GM23338 (cell line): ENCODE data around the gene SH3RF2. TPM values are rescaled to one million over a fixed set of nuclear protein-coding genes. Genes with fewer than 3 reads are reported as not detected.
A peak's percentile ranks its signal among the peaks of the same experiment; 100 is the strongest.

ENCODE experiments used
- ATAC-seq: fragments of 200-7000 bp; cut with Tn5 transposase; 3 replicates; pipeline ENCODE4 v1.9.1; 2020
- DNase-seq: peaks from one replicate; pipeline ENCODE4 v3.0.0-alpha.2; 2015; ENCODE audit warnings: low spot score
- H2AFZ ChIP-seq: fragments of 200-600 bp; sonication (generic); 2 replicates; pipeline ENCODE4 v1.8.0; 2016; ENCODE audit warnings: antibody characterized with exemption, mild to moderate bottlenecking, moderate library complexity
- H3F3A ChIP-seq: fragments of 200-600 bp; sonication (generic); replicated peaks from 2 replicates; pipeline ENCODE4 v1.8.0; 2017; ENCODE audit warnings: antibody characterized with exemption, mixed run types, low read depth
- H3K27ac ChIP-seq: fragments of 200-600 bp; sonication (generic); 2 replicates; pipeline ENCODE4 v1.6.1; 2016; ENCODE audit warnings: low read depth
- H3K27me3 ChIP-seq: fragments of 200-600 bp; sonication (generic); 2 replicates; pipeline ENCODE4 v1.8.0; 2016; ENCODE audit warnings: mild to moderate bottlenecking, mixed run types, moderate library complexity; ENCODE audit not compliant: insufficient read depth
- H3K36me3 ChIP-seq: fragments of 200-600 bp; sonication (generic); 2 replicates; pipeline ENCODE4 v1.8.0; 2016; ENCODE audit warnings: mild to moderate bottlenecking; ENCODE audit not compliant: insufficient read depth
- H3K4me1 ChIP-seq: fragments of 200-600 bp; sonication (generic); 2 replicates; pipeline ENCODE4 v1.8.0; 2016; ENCODE audit warnings: mild to moderate bottlenecking, moderate library complexity; ENCODE audit not compliant: insufficient read depth
- H3K4me2 ChIP-seq: fragments of 200-600 bp; sonication (generic); 2 replicates; pipeline ENCODE4 v1.7.1; 2017; ENCODE audit warnings: mixed run types
- H3K4me3 ChIP-seq: fragments of 200-600 bp; sonication (generic); 2 replicates; pipeline ENCODE4 v1.6.1; 2016; ENCODE audit warnings: mixed run types
- H3K79me2 ChIP-seq: fragments of 200-600 bp; sonication (generic); replicated peaks from 2 replicates; pipeline ENCODE4 v1.8.0; 2017; ENCODE audit warnings: mild to moderate bottlenecking; ENCODE audit not compliant: insufficient read depth
- H3K9me2 ChIP-seq: fragments of 200-600 bp; sonication (generic); 2 replicates; pipeline ENCODE4 v1.8.0; 2017; ENCODE audit not compliant: insufficient read depth
- H4K20me1 ChIP-seq: fragments of 200-600 bp; sonication (generic); replicated peaks from 2 replicates; pipeline ENCODE4 v1.8.0; 2017; ENCODE audit warnings: mild to moderate bottlenecking; ENCODE audit not compliant: insufficient read depth
- H3K27ac Mint-ChIP-seq: 2 replicates; pipeline ENCODE4 v1.8.0; 2020; ENCODE audit warnings: inconsistent platforms, mild to moderate bottlenecking, moderate library complexity, mixed read lengths
- H3K27me3 Mint-ChIP-seq: 3 replicates; pipeline ENCODE4 v1.8.0; 2022; ENCODE audit warnings: low read depth, mild to moderate bottlenecking, moderate library complexity, mixed read lengths, inconsistent platforms; ENCODE audit not compliant: insufficient read depth, poor library complexity
- H3K36me3 Mint-ChIP-seq: 3 replicates; pipeline ENCODE4 v1.8.0; 2021; ENCODE audit warnings: low read depth, mild to moderate bottlenecking, inconsistent platforms, moderate library complexity, mixed read lengths
- H3K4me1 Mint-ChIP-seq: 3 replicates; pipeline ENCODE4 v1.8.0; 2020; ENCODE audit warnings: mild to moderate bottlenecking, inconsistent platforms, mixed read lengths
- H3K4me3 Mint-ChIP-seq: 3 replicates; pipeline ENCODE4 v1.8.0; 2021; ENCODE audit warnings: moderate library complexity, mild to moderate bottlenecking, inconsistent platforms, mixed read lengths
- H3K9me3 Mint-ChIP-seq: 3 replicates; pipeline ENCODE4 v1.8.0; 2020; ENCODE audit warnings: moderate library complexity, mild to moderate bottlenecking, inconsistent platforms, mixed read lengths
- CREB1 ChIP-seq: fragments of 250-450 bp; sonication (Bioruptor Pico); IDR thresholded peaks from 2 replicates; pipeline ENCODE4 v1.5.0; 2020; ENCODE audit warnings: low read depth, mild to moderate bottlenecking, moderate library complexity
- EZH2 ChIP-seq: fragments of 200-600 bp; sonication (generic); IDR thresholded peaks from one replicate; pipeline ENCODE4 v1.8.0; 2017; ENCODE audit warnings: antibody characterized with exemption, mild to moderate bottlenecking, low read depth; ENCODE audit not compliant: unreplicated experiment
- EZH2phosphoT487 ChIP-seq: fragments of 200-600 bp; sonication (generic); IDR thresholded peaks from one replicate; pipeline ENCODE4 v1.8.1; 2018; ENCODE audit warnings: antibody characterized with exemption; ENCODE audit not compliant: unreplicated experiment
- JUNB ChIP-seq: IDR thresholded peaks from one replicate; pipeline ENCODE4 v1.6.1; 2016; ENCODE audit warnings: antibody characterized with exemption; ENCODE audit not compliant: unreplicated experiment
- POLR2AphosphoS5 ChIP-seq: IDR thresholded peaks from 2 replicates; pipeline ENCODE4 v1.6.1; 2016; ENCODE audit warnings: antibody characterized with exemption, low read depth
- STAT1 ChIP-seq: IDR thresholded peaks from one replicate; pipeline ENCODE4 v1.6.1; 2016; ENCODE audit warnings: antibody characterized with exemption; ENCODE audit not compliant: unreplicated experiment
- ZNF331 ChIP-seq: fragments of 250-450 bp; sonication (Bioruptor Pico); IDR thresholded peaks from 2 replicates; pipeline ENCODE4 v1.5.0; 2020; ENCODE audit warnings: low read depth, mild to moderate bottlenecking, moderate library complexity
- polyA plus RNA-seq: library from polyadenylated mRNA; unstranded; fragments of >200 nt; fragmentation: Nextera tagmentation; extraction: Ambion mirVana; gene quantifications from 2 replicates; pipeline ENCODE4 v1.2.1, GENCODE V29; 2016
- total RNA-seq: library from RNA; depleted of rRNA; stranded (reverse); fragments of >200 nt; shearing (Covaris generic); gene quantifications from 2 replicates; pipeline ENCODE4 v1.2.3, GENCODE V29; 2014
- TF ChIP-seq, protein P1 (sequence below), 2 experiments: fragments of 200-600 bp in 1 of 2; sonication (generic) in 1 of 2; conservative IDR thresholded peaks; 2 replicates each; pipeline versions ENCODE4 v1.5.1 to v1.6.1; 2016 to 2017; ENCODE audit warnings: antibody characterized with exemption in 2 of 2, low read depth in 2 of 2, mild to moderate bottlenecking in 2 of 2, moderate library complexity in 1 of 2
- TF ChIP-seq, protein P2 (sequence below): IDR thresholded peaks from 2 replicates; pipeline ENCODE4 v1.6.1; 2016; ENCODE audit warnings: antibody characterized with exemption
- TF ChIP-seq, protein P3 (sequence below): IDR thresholded peaks from one replicate; pipeline ENCODE4 v1.6.1; 2018; ENCODE audit warnings: antibody characterized with exemption; ENCODE audit not compliant: unreplicated experiment

Gene SH3RF2
- total and polyA plus RNA-seq, 2 experiments from 2014 or later: 1.7 to 2.4 TPM

DNA sequence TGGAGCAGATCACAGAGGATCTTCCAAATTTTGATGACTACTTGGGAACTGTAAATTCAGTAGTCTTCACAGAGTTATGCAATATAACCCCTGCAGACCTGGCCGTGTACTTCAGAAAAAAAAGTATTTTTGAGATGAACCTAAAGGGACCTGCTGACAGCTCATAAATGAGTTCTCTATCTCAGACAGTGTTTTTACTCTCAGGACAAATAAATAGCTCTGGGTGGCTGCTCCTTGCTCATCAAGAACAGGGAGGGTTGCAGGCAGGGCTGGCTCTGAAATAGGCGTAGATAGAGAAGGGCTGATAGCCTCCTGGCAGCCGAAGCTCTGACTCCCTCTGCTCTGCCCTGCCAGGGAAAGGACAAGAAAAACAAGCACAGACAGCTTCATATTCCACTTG lies 104.1 kb downstream of the SH3RF2 start (continued):
- TF ChIP-seq, protein P1, sequence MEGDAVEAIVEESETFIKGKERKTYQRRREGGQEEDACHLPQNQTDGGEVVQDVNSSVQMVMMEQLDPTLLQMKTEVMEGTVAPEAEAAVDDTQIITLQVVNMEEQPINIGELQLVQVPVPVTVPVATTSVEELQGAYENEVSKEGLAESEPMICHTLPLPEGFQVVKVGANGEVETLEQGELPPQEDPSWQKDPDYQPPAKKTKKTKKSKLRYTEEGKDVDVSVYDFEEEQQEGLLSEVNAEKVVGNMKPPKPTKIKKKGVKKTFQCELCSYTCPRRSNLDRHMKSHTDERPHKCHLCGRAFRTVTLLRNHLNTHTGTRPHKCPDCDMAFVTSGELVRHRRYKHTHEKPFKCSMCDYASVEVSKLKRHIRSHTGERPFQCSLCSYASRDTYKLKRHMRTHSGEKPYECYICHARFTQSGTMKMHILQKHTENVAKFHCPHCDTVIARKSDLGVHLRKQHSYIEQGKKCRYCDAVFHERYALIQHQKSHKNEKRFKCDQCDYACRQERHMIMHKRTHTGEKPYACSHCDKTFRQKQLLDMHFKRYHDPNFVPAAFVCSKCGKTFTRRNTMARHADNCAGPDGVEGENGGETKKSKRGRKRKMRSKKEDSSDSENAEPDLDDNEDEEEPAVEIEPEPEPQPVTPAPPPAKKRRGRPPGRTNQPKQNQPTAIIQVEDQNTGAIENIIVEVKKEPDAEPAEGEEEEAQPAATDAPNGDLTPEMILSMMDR (conservative IDR thresholded peaks at IDR 0.05; ENCODE audit: low read depth in 2 of 2): no peak
- no peak for TF ChIP-seq ZNF331 (CRISPR knock-in tag)
- TF ChIP-seq EZH2phosphoT487: no peak

DNA sequence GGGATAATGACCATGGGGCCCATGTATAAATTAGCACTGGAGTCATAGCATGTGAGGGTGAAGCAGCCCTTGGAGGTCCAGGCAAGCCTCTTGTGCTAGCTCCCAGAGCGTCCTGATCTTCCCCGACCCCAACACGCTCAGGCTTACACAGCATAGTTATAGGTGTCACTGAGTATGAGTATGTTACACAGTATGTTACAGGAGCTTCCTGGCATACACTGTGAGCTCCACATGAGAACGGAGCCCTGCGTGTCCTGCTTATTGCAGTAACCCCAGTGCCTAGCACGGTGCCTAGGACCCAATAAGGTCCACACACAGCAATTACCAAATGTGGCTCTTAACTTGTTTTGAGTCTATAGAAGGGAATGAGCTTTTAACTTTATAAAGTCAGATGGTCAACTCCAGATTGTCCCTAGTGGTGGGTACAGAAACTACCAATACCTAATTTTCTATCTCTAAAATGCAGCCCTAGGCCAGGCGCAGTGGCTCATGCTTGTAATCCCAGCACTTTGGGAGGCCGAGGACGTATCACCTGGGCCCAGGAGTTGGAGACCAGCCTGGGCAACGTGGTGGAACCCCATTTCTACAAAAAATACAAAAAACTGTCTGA lies 104.9 kb downstream of the SH3RF2 start:
- H3K9me3 Mint-ChIP-seq: no peaks in the 10 kb centered on the region
- Histone ChIP-seq H3K79me2 (no peaks in the 10 kb centered on the region), H3F3A (no peaks in the 10 kb centered on the region), H3K4me3 (no peak overlapping the region), H3K27ac (no peak overlapping the region), H3K4me1 (no peaks in the 10 kb centered on the region), H3K36me3 (no peaks in the 10 kb centered on the region), H3K9me2 (no peaks in the 10 kb centered on the region), H2AFZ (0 out of 2 replicates have a peak overlapping the region, but pooled peaks have one; percentile 25), H3K27me3 (no peaks in the 10 kb centered on the region), H3K4me2 (no peak overlapping the region), H4K20me1 (no peaks in the 10 kb centered on the region)
- peaks cover 2% of the 10 kb centered on the region for H3K27me3 Mint-ChIP-seq
- peak; percentile 90 for ATAC-seq
- DNase-seq: peak; percentile 66
- H3K4me3 Mint-ChIP-seq: no peak overlapping the region
- TF ChIP-seq, protein P1 (conservative IDR thresholded peaks at IDR 0.05; ENCODE audit: low read depth in 2 of 2): peak; percentile 47 to 63
- no peak for TF ChIP-seq STAT1
- no peaks in the 10 kb centered on the region for H3K36me3 Mint-ChIP-seq
- no peak overlapping the region for H3K27ac Mint-ChIP-seq
- peaks cover 7% of the 10 kb centered on the region for H3K4me1 Mint-ChIP-seq

DNA sequence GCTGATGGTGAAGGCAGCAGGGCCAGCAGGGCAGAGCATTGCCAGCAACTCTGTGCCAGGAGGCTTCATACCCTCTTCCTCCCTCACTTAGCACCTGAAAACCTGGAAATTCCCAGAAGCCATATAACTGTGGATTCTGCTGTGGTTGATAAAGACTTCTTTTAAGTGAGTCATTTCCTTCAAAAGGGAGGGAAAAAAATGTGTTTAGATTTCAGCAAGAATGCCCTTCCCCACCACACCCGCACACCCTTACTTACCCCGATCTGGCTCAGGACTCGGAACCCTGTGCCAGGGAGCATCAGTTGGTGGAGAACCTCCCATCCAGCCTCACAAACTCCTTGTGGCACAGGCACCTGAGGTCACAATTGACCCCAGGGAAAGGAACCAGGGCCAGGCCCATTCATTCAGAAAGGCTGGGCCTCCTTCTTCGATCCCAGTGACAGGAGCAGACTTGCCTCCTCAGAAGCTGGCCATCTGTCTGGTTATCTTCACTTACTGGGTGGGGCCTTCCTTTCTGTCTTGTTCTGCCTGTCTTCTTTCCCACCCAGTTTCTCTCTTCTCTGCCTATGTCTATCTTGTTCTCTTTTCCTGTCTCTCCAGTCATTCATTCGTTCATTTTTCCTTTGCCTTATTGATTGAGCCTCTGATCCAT lies 106.4 kb downstream of the SH3RF2 start:
- Mint-ChIP-seq H3K27ac (no peak overlapping the region), H3K4me3 (no peak overlapping the region)
- TF ChIP-seq POLR2AphosphoS5 (no peak), STAT1 (no peak), CREB1 (CRISPR knock-in tag) (no peak), JUNB (no peak), EZH2 (no peak)
- TF ChIP-seq, protein P2, sequence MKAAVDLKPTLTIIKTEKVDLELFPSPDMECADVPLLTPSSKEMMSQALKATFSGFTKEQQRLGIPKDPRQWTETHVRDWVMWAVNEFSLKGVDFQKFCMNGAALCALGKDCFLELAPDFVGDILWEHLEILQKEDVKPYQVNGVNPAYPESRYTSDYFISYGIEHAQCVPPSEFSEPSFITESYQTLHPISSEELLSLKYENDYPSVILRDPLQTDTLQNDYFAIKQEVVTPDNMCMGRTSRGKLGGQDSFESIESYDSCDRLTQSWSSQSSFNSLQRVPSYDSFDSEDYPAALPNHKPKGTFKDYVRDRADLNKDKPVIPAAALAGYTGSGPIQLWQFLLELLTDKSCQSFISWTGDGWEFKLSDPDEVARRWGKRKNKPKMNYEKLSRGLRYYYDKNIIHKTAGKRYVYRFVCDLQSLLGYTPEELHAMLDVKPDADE: no peak
- TF ChIP-seq, protein P3, sequence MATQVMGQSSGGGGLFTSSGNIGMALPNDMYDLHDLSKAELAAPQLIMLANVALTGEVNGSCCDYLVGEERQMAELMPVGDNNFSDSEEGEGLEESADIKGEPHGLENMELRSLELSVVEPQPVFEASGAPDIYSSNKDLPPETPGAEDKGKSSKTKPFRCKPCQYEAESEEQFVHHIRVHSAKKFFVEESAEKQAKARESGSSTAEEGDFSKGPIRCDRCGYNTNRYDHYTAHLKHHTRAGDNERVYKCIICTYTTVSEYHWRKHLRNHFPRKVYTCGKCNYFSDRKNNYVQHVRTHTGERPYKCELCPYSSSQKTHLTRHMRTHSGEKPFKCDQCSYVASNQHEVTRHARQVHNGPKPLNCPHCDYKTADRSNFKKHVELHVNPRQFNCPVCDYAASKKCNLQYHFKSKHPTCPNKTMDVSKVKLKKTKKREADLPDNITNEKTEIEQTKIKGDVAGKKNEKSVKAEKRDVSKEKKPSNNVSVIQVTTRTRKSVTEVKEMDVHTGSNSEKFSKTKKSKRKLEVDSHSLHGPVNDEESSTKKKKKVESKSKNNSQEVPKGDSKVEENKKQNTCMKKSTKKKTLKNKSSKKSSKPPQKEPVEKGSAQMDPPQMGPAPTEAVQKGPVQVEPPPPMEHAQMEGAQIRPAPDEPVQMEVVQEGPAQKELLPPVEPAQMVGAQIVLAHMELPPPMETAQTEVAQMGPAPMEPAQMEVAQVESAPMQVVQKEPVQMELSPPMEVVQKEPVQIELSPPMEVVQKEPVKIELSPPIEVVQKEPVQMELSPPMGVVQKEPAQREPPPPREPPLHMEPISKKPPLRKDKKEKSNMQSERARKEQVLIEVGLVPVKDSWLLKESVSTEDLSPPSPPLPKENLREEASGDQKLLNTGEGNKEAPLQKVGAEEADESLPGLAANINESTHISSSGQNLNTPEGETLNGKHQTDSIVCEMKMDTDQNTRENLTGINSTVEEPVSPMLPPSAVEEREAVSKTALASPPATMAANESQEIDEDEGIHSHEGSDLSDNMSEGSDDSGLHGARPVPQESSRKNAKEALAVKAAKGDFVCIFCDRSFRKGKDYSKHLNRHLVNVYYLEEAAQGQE: no peak

More for the DNA sequence above, 106.4 kb downstream of the SH3RF2 start:
- Histone ChIP-seq H3K4me3 (no peak overlapping the region), H3K79me2 (no peaks in the 10 kb centered on the region), H3K27me3 (no peaks in the 10 kb centered on the region), H3F3A (no peaks in the 10 kb centered on the region), H4K20me1 (no peaks in the 10 kb centered on the region), H3K9me2 (no peaks in the 10 kb centered on the region), H3K4me2 (no peak overlapping the region), H3K27ac (no peak overlapping the region), H3K4me1 (no peaks in the 10 kb centered on the region), H2AFZ (peak overlapping the region; percentile 56; the same call in 1 of the 2 replicates), H3K36me3 (no peaks in the 10 kb centered on the region)
- no peaks in the 10 kb centered on the region for H3K36me3 Mint-ChIP-seq
- H3K27me3 Mint-ChIP-seq: peaks cover 2% of the 10 kb centered on the region
- DNase-seq (no peak), ATAC-seq (no peak)
- peaks cover 7% of the 10 kb centered on the region for H3K4me1 Mint-ChIP-seq
- H3K9me3 Mint-ChIP-seq: no peaks in the 10 kb centered on the region
